Measurements from ENCODE around the gene SPINT3. TPM values are rescaled to one million over a fixed set of nuclear protein-coding genes. Genes with fewer than 3 reads are reported as not detected.

Gene SPINT3
- total RNA-seq, 1 donor from 2014 or later = not detected

DNA sequence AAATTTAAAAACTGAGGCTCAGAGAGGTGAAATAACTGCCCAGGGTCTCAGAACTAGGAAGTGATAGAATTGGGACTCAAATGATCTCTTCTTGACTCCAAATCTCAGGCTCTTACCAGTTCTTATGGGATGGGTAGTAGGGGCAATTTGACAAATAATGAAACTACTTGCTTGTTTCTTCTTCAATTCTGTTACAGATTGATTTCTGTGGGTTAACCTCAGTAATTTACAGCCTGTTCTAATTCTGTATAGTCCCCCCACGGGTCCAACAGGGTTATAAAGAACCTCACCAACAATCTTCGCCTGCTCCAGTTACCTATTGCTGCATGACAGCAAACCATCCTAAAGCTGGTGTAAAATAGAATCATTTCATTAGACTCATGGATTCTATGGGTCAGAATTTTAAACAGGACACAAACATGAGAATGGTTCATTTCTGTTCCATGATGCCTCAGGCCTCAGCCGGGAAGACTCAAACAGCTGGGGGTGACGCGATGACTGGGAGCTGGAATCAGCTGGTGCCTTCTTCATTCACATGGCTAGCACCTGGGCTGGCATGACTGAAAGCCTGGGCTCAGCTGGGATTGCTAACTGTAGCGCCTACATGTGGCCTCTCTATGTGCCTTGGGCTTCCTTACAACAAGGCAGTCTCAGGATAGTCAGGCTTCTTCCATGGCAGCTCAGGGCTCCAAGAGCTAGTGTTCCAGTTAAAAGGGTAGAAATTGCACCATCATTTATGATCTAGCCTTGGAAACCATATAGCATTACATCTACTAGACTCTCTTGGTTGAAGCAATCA lies 52.5 kb downstream of the SPINT3 start:
- Mint-ChIP-seq H3K4me1 (ENCODE audit: unreplicated experiment) (no peaks in the 10 kb centered on the region), H3K36me3 (ENCODE audit: unreplicated experiment) (no peaks in the 10 kb centered on the region), H3K27ac (ENCODE audit: unreplicated experiment) (no peak overlapping the region), H3K4me3 (ENCODE audit: unreplicated experiment) (no peak overlapping the region), H3K27me3 (ENCODE audit: unreplicated experiment) (peaks cover 52% of the 10 kb centered on the region), H3K9me3 (ENCODE audit: unreplicated experiment) (no peaks in the 10 kb centered on the region)
- TF ChIP-seq, protein P1, sequence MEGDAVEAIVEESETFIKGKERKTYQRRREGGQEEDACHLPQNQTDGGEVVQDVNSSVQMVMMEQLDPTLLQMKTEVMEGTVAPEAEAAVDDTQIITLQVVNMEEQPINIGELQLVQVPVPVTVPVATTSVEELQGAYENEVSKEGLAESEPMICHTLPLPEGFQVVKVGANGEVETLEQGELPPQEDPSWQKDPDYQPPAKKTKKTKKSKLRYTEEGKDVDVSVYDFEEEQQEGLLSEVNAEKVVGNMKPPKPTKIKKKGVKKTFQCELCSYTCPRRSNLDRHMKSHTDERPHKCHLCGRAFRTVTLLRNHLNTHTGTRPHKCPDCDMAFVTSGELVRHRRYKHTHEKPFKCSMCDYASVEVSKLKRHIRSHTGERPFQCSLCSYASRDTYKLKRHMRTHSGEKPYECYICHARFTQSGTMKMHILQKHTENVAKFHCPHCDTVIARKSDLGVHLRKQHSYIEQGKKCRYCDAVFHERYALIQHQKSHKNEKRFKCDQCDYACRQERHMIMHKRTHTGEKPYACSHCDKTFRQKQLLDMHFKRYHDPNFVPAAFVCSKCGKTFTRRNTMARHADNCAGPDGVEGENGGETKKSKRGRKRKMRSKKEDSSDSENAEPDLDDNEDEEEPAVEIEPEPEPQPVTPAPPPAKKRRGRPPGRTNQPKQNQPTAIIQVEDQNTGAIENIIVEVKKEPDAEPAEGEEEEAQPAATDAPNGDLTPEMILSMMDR (IDR thresholded peaks at IDR 0.05) = no peak
- no peak for DNase-seq (ENCODE audit: extremely low spot score, unreplicated experiment)

Other genes with a start within 250 kb of the SPINT3 start
- not detected in 2 replicates for gene RBPJL, start 208.8 kb downstream of the SPINT3 start, total RNA-seq
- gene MATN4, start 207.3 kb downstream of the SPINT3 start, total RNA-seq = not detected in 2 replicates
- 31.5 and 32.3 TPM in 2 replicates for gene SDC4, start 167.2 kb downstream of the SPINT3 start, total RNA-seq
- gene SYS1, start 152.5 kb downstream of the SPINT3 start, total RNA-seq = 23.7 and 23.8 TPM in 2 replicates
- not detected in 2 replicates for gene TP53TG5, start 137.3 kb downstream of the SPINT3 start, total RNA-seq
- 37.4 and 37.7 TPM in 2 replicates for gene DBNDD2, start 107.3 kb downstream of the SPINT3 start, total RNA-seq
- gene PIGT, start 99.5 kb downstream of the SPINT3 start, total RNA-seq = 137 and 140 TPM in 2 replicates
- gene WFDC2, start 45.9 kb downstream of the SPINT3 start, total RNA-seq = not detected in 2 replicates
- gene WFDC6, start 23.9 kb upstream of the SPINT3 start, total RNA-seq = not detected in 2 replicates
- not detected in 2 replicates for gene EPPIN, start 31.8 kb upstream of the SPINT3 start, total RNA-seq
- gene WFDC8, start 63.7 kb upstream of the SPINT3 start, total RNA-seq = not detected in 2 replicates
- gene WFDC10A, start 114.1 kb upstream of the SPINT3 start, total RNA-seq = not detected in 2 replicates
- not detected in 2 replicates for gene WFDC9, start 115.7 kb upstream of the SPINT3 start, total RNA-seq
- gene WFDC11, start 154.6 kb upstream of the SPINT3 start, total RNA-seq = not detected in 2 replicates
- gene WFDC13, start 186.4 kb upstream of the SPINT3 start, total RNA-seq = not detected in 2 replicates
- not detected in 2 replicates for gene WFDC10B, start 189.4 kb upstream of the SPINT3 start, total RNA-seq
- not detected in 2 replicates for gene SPINT4, start 206.7 kb upstream of the SPINT3 start, total RNA-seq